ENCODE measurements around the gene TNP1.

Gene TNP1

DNA sequence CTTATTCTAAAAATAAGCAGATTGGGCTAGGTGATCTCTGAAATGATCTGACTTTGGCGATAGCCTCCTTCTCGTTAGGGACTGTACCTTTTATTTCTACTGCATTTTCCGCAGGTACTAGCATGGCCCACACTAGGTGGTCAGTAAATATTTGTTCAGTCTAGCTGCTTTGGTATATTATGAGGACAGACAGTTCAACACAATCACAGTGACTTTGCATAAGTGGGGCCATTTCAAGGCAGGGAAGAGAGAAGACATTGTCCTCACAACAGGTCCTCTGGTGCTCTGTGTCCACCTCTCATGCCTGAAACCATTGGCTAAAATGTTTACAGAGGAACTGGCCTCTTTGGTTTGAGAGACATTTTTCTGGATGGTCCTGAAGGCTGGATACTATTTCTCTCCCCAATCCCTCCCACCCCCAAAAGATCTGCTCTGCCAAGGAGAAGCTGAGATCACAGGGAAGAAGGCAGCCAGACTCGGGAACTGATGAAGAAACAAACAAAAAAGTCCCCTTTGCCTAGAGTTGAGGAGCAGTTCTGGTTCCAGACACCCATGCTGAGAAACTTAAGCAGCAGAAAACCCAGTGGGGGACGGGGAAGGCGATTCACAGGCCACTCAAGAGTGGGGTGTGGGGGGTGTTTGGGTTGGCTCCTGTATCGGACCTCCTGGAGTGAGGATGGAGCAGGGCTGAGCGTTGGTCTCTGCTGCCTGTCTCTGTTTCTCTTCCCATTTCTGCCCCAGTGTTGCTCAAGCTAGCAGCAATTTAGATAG lies 2.9 kb upstream of the TNP1 start:
- H3K36me3 ChIP-seq (ENCODE audit: insufficient read depth, low read length): no peaks in the 10 kb centered on the region
- H3K27ac ChIP-seq (ENCODE audit: low read depth, low read length): no peak overlapping the region
- no peak overlapping the region for H2AFZ ChIP-seq (ENCODE audit: low read length, unreplicated experiment)
- no peaks in the 10 kb centered on the region for H3K79me2 ChIP-seq (ENCODE audit: control insufficient read depth, insufficient read depth, low read length, unreplicated experiment)
- H3K4me3 ChIP-seq (ENCODE audit: low read depth, low read length): no peak overlapping the region
- peaks cover 45% of the 10 kb centered on the region for H3K27me3 ChIP-seq (ENCODE audit: insufficient read depth, low read length)
- no peaks in the 10 kb centered on the region for H3K4me1 ChIP-seq (ENCODE audit: control insufficient read depth, insufficient read depth, low read length, unreplicated experiment)

- Histone ChIP-seq H3K4me1 (ENCODE audit: control insufficient read depth, insufficient read depth, low read length, unreplicated experiment) (no peaks in the 10 kb centered on the region), H3K79me2 (ENCODE audit: control insufficient read depth, insufficient read depth, low read length, unreplicated experiment) (no peaks in the 10 kb centered on the region), H3K27ac (ENCODE audit: low read depth, low read length) (no peak overlapping the region), H3K4me3 (ENCODE audit: low read depth, low read length) (no peak overlapping the region), H3K36me3 (ENCODE audit: insufficient read depth, low read length) (no peaks in the 10 kb centered on the region), H2AFZ (ENCODE audit: low read length, unreplicated experiment) (no peak overlapping the region), H3K27me3 (ENCODE audit: insufficient read depth, low read length) (peaks cover 35% of the 10 kb centered on the region)
Measured at GRCh38 chr2:216860426-216861137, 718 bp upstream of the TNP1 start.

DNA sequence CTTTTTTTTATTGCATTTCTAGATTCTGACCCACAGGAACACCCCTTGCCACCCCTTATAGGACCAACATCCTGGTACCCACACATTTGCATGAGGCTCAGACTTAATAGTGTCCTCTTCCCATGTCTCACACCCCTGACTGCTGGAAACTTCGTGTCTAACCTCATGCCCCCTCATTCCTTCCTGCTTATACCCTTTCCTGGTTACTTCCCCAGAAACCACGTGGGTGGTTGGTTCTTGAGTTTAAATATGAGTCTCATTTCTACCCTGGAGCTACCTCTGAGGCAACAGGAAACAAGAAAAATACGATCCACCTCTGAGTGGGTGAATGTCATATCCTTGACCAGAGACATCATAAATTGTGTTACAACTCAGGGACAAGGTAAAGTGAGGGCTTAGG lies 1.6 kb downstream of the TNP1 start:
- Histone ChIP-seq H3K36me3 (ENCODE audit: insufficient read depth, low read length) (no peaks in the 10 kb centered on the region), H3K27me3 (ENCODE audit: insufficient read depth, low read length) (peaks cover 22% of the 10 kb centered on the region), H3K4me1 (ENCODE audit: control insufficient read depth, insufficient read depth, low read length, unreplicated experiment) (no peaks in the 10 kb centered on the region), H2AFZ (ENCODE audit: low read length, unreplicated experiment) (no peak overlapping the region), H3K79me2 (ENCODE audit: control insufficient read depth, insufficient read depth, low read length, unreplicated experiment) (no peaks in the 10 kb centered on the region), H3K27ac (ENCODE audit: low read depth, low read length) (no peak overlapping the region), H3K4me3 (ENCODE audit: low read depth, low read length) (no peak overlapping the region)

DNA sequence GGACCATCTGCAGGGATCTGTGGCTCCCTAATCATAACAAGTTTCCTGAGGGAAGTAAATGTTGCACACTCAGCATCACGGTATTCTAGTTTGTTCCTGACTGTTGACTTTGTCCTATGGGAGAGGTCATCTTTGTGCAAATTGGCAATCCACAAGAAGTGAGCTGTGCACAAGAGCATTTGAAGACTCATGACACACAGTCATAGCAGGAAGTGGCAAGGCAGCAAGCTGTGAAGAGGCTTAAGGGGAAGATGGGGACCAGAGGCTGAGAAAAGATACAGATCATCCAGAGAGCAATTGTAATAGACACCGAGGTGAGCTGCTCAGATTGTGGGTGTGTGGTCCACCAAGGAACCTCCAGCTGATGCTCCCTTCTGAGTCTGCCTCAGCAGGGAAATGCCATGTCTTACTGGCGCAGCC lies 2.7 kb downstream of the TNP1 start:
- no peak overlapping the region for H2AFZ ChIP-seq (ENCODE audit: low read length, unreplicated experiment)
- no peaks in the 10 kb centered on the region for H3K4me1 ChIP-seq (ENCODE audit: control insufficient read depth, insufficient read depth, low read length, unreplicated experiment)
- no peaks in the 10 kb centered on the region for H3K36me3 ChIP-seq (ENCODE audit: insufficient read depth, low read length)
- peaks cover 15% of the 10 kb centered on the region for H3K27me3 ChIP-seq (ENCODE audit: insufficient read depth, low read length)
- H3K4me3 ChIP-seq (ENCODE audit: low read depth, low read length): no peak overlapping the region
- H3K79me2 ChIP-seq (ENCODE audit: control insufficient read depth, insufficient read depth, low read length, unreplicated experiment): no peaks in the 10 kb centered on the region
- H3K27ac ChIP-seq (ENCODE audit: low read depth, low read length): no peak overlapping the region

DNA sequence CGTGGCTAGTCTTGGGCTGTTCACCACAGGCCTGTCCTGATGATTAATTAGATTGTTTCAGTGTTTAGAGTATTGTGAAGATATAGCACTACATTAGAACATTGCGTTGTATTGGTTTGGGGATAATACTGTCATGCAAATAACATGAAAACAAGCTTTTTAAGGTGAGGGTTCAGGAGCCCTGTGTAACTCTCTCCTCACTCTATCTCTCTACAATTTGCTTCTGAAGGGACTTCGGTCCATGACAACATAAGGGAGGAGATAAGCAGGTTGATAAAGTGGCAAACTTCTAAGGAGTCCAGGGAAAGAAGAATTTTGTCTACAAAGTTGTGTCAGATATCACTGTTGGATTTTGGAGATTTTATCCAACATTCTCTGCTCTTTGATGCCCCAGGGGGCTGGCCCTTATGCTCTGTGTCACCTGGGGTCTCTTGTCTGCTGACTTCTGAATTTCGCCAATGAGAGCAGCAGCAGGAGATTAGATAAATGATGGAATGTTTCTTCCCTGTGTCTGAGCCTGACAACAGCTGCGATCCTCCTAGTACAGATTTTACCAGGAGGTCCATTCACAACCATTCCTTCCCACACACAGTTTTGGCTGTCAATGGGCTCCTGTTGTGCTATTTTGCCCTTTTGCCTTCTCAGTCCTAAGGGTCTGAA lies 3.3 kb downstream of the TNP1 start:
- no peaks in the 10 kb centered on the region for H3K36me3 ChIP-seq (ENCODE audit: insufficient read depth, low read length)
- no peak overlapping the region for H3K27ac ChIP-seq (ENCODE audit: low read depth, low read length)
- H3K4me1 ChIP-seq (ENCODE audit: control insufficient read depth, insufficient read depth, low read length, unreplicated experiment): no peaks in the 10 kb centered on the region
- H3K27me3 ChIP-seq (ENCODE audit: insufficient read depth, low read length): peaks cover 11% of the 10 kb centered on the region
- H2AFZ ChIP-seq (ENCODE audit: low read length, unreplicated experiment): no peak overlapping the region
- H3K4me3 ChIP-seq (ENCODE audit: low read depth, low read length): no peak overlapping the region
- no peaks in the 10 kb centered on the region for H3K79me2 ChIP-seq (ENCODE audit: control insufficient read depth, insufficient read depth, low read length, unreplicated experiment)

DNA sequence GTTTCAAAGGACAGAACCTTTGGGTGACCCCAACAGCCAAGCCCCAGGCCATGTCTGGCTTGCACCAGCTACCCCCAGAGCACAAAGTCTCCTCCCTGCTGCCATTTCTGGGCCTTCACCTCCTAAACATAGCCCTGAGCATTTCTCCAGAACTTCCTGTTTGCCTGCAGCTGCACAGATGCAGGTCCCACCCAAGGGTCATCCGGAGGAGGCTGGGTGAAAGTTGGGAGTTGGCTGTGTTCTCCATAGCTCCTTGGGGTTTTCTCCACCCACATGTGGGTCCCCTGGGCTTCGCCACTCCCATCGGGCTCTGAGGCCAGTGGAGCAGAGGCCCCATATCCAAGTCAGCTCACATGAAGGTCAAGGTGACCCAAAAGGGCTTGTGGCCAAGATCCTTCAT lies 4.3 kb downstream of the TNP1 start:
- no peak overlapping the region for H3K27ac ChIP-seq (ENCODE audit: low read depth, low read length)
- H3K79me2 ChIP-seq (ENCODE audit: control insufficient read depth, insufficient read depth, low read length, unreplicated experiment): no peaks in the 10 kb centered on the region

DNA sequence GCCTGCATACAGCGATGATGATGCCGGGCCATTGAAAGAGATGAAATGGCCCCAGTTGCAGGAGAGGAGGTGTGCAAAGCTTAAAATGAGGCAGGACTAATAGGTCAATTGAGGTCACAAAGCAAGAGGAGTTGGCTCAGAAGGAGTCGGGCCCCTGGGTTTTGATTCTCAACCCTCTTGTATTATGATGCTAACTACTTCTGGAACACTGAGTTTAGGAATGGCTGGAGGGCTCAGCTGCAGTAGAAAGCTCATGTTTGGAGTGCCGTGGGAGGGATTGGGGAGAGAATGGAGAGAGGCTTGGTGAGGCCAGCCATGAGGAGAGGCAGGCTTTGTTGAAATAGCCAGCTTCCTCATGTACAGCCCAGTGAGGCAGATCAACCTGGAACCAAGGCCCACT lies 4.8 kb downstream of the TNP1 start:
- Histone ChIP-seq H3K79me2 (ENCODE audit: control insufficient read depth, insufficient read depth, low read length, unreplicated experiment) (no peaks in the 10 kb centered on the region), H3K36me3 (ENCODE audit: insufficient read depth, low read length) (no peaks in the 10 kb centered on the region), H3K4me1 (ENCODE audit: control insufficient read depth, insufficient read depth, low read length, unreplicated experiment) (no peaks in the 10 kb centered on the region), H3K4me3 (ENCODE audit: low read depth, low read length) (no peak overlapping the region), H3K27me3 (ENCODE audit: insufficient read depth, low read length) (peaks cover 14% of the 10 kb centered on the region), H2AFZ (ENCODE audit: low read length, unreplicated experiment) (no peak overlapping the region), H3K27ac (ENCODE audit: low read depth, low read length) (no peak overlapping the region)

More for the DNA sequence above, 4.3 kb downstream of the TNP1 start:
- Histone ChIP-seq H3K4me3 (ENCODE audit: low read depth, low read length) (no peak overlapping the region), H3K4me1 (ENCODE audit: control insufficient read depth, insufficient read depth, low read length, unreplicated experiment) (no peaks in the 10 kb centered on the region), H2AFZ (ENCODE audit: low read length, unreplicated experiment) (no peak overlapping the region), H3K36me3 (ENCODE audit: insufficient read depth, low read length) (no peaks in the 10 kb centered on the region), H3K27me3 (ENCODE audit: insufficient read depth, low read length) (peaks cover 11% of the 10 kb centered on the region)

DNA sequence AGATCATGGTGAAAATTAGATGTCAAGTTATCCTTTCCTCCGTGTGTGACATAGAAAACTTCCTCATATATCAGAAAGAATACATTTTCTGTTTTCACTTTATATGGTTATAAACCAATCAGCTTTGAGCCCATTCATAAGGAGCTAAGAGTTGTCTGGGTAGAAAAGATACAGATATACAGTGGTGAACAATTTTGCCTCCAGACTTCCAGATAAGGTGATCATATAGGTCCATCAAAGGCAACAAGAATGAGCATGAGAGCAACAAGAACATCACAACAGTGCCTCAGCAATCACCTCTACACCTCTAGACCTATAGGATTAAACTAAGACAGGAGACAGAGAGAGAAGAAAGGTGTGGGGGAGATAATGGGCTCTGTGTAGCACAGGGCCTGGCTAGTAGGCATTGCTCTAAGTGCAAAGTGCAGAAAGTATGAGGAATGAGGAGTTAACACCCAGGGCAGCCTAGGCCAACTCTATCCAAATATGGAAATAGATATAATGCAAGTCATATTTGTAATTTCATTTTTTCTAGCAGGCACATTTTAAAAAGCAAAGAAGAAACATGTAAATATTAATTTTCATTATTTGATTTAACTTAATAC lies 8.3 kb downstream of the TNP1 start:
- Histone ChIP-seq H3K27me3 (ENCODE audit: insufficient read depth, low read length) (peaks cover 30% of the 10 kb centered on the region), H3K79me2 (ENCODE audit: control insufficient read depth, insufficient read depth, low read length, unreplicated experiment) (no peaks in the 10 kb centered on the region)

GRCh38 chr2:216850665-216851322 lies 9.1 kb downstream of the TNP1 start:
- Histone ChIP-seq H3K27ac (ENCODE audit: low read depth, low read length) (no peak overlapping the region), H3K4me3 (ENCODE audit: low read depth, low read length) (no peak overlapping the region), H3K27me3 (ENCODE audit: insufficient read depth, low read length) (peaks cover 36% of the 10 kb centered on the region), H2AFZ (ENCODE audit: low read length, unreplicated experiment) (no peak overlapping the region), H3K79me2 (ENCODE audit: control insufficient read depth, insufficient read depth, low read length, unreplicated experiment) (no peaks in the 10 kb centered on the region), H3K36me3 (ENCODE audit: insufficient read depth, low read length) (no peaks in the 10 kb centered on the region), H3K4me1 (ENCODE audit: control insufficient read depth, insufficient read depth, low read length, unreplicated experiment) (no peaks in the 10 kb centered on the region)

More for the DNA sequence above, 8.3 kb downstream of the TNP1 start:
- H3K4me3 ChIP-seq (ENCODE audit: low read depth, low read length): no peak overlapping the region
- H3K36me3 ChIP-seq (ENCODE audit: insufficient read depth, low read length): no peaks in the 10 kb centered on the region
- no peaks in the 10 kb centered on the region for H3K4me1 ChIP-seq (ENCODE audit: control insufficient read depth, insufficient read depth, low read length, unreplicated experiment)
- no peak overlapping the region for H2AFZ ChIP-seq (ENCODE audit: low read length, unreplicated experiment)
- H3K27ac ChIP-seq (ENCODE audit: low read depth, low read length): no peak overlapping the region

DNA sequence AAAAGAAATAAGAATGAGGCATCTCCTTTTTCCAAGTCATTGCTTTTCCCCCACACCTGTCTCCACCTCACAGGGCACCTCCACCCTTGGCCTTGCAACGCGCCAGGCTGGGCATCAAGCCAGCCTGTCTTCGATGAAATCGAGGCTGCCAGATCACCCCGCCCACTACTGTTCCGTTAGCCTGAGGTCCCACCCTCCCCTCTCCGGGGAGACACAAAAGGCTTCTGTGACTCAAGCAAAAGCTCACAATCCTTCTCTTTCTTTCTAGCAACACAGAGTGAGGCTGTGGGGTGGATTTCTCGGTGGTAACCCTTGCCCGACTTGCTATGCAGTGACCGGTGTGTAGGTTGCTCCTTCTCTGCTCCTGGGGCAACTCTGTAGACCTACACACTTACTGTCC lies 9.9 kb downstream of the TNP1 start:
- no peaks in the 10 kb centered on the region for H3K79me2 ChIP-seq (ENCODE audit: control insufficient read depth, insufficient read depth, low read length, unreplicated experiment)
- H3K27me3 ChIP-seq (ENCODE audit: insufficient read depth, low read length): peaks cover 36% of the 10 kb centered on the region
- no peak overlapping the region for H2AFZ ChIP-seq (ENCODE audit: low read length, unreplicated experiment)
- H3K4me1 ChIP-seq (ENCODE audit: control insufficient read depth, insufficient read depth, low read length, unreplicated experiment): no peaks in the 10 kb centered on the region
- H3K4me3 ChIP-seq (ENCODE audit: low read depth, low read length): no peak overlapping the region
- H3K27ac ChIP-seq (ENCODE audit: low read depth, low read length): no peak overlapping the region
- H3K36me3 ChIP-seq (ENCODE audit: insufficient read depth, low read length): no peaks in the 10 kb centered on the region

Data from ACC112 (cell line).